Activated CD8-positive, alpha-beta memory T cell treated with anti-CD3 and anti-CD28 coated beads, Interleukin-2, amount 50 U/mL, for 24 hours (primary cell): ENCODE measurements around the gene LPXN.

ENCODE experiments used
- DNase-seq: peaks from one replicate; pipeline ENCODE4 v3.0.0-alpha.2; 2020; ENCODE audit errors: extremely low read depth

Gene LPXN

GRCh38 chr11:58524232-58525036, 51.2 kb downstream of the LPXN start:
- DNase-seq = no peak

- no peak for DNase-seq
Measured at GRCh38 chr11:58513747-58514367, 61.8 kb downstream of the LPXN start.

- DNase-seq = no peak
Measured at GRCh38 chr11:58511636-58512035, 64.0 kb downstream of the LPXN start.

GRCh38 chr11:58509748-58510147, 65.9 kb downstream of the LPXN start:
- no peak for DNase-seq

DNA sequence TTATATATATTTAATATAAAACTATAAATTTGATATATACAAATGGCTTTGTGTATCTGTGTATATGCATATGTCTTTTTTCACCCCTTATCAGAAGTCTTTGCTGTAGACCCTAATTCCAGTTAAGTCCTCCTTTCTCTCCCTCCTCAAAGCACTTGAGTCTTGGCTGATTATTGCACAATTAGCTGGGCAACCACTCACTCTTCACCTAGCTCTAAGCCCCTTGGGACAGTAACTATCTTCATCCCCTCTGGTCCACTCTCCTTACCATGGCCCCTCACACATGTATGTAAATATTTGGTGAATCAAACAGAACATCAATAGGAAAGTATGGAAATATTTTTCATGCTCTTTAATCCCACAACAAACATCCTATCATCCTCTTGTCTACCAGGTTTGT, 66.8 kb downstream of the LPXN start:
- no peak for DNase-seq

- DNase-seq = no peak
Measured at GRCh38 chr11:58508005-58508404, 67.7 kb downstream of the LPXN start, which contains the start of gene OR5B21. Gene OR5B21 (minus strand): TSS chr11:58508105. CDS start chr11:58508105, 0 bp downstream.

DNA sequence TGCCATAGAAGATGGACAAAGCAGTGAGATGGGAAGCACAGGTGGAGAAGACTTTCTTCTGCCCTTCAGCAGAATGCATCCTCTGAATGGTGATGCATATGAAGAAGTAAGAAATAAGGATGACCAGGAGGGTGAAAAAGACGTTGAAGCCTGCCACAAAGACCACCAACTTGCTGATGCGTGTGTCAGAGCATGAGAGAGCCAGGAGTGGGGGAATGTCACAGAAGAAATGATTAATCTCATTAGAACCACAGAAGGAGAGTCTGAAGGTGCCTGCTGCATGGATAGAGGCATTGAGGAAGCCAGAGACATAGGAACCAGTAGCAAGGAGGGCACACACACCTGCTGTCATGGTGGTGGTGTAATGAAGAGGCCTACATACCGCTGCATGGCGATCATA, 68.3 kb downstream of the LPXN start:
- no peak for DNase-seq

DNA sequence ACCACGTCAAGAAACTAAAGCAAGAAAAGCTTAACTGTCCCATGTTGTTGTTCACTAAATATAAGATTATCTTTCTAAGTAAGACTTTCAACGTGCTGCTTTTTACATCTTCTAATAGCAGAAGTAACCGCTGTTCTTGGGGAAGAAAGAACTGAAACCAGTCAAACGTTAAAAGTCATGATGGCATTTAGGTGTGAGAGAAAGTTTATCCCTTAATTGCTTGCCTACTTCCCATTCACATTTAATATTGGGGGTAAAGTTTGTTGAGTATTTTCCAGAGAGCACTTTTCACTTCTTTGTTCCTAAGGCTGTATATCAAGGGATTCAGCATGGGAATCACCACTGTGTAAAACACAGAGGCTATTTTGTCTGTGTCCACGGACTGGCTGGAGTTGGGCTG, 68.7 kb downstream of the LPXN start:
- no peak for DNase-seq

GRCh38 chr11:58505849-58506248, 69.8 kb downstream of the LPXN start:
- DNase-seq = no peak

DNA sequence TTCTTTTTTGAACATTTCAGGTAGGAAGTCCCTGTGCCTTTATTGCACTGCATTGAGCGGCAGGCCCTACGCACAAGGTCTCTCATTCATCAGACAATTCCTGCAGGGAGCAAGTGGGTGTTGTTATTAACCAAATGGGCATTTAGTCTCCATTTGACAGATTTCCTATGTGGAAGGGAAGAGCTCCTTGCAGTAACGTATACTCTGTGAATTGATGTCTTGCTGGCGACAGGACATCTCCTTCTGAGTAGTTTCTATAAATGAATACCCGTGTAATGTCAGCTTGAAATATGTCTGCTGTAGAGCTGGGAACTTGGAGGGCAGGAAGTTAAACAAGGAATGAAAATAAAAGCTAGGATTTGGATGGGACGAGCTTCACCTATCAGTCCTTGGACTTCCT, 71.4 kb downstream of the LPXN start:
- DNase-seq = no peak

GRCh38 chr11:58503361-58503856, 72.2 kb downstream of the LPXN start:
- DNase-seq = no peak

- no peak for DNase-seq
Measured at GRCh38 chr11:58502004-58502403, 73.7 kb downstream of the LPXN start.

GRCh38 chr11:58498464-58498863, 77.2 kb downstream of the LPXN start:
- no peak for DNase-seq

GRCh38 chr11:58497951-58498350, 77.7 kb downstream of the LPXN start:
- DNase-seq = no peak

DNA sequence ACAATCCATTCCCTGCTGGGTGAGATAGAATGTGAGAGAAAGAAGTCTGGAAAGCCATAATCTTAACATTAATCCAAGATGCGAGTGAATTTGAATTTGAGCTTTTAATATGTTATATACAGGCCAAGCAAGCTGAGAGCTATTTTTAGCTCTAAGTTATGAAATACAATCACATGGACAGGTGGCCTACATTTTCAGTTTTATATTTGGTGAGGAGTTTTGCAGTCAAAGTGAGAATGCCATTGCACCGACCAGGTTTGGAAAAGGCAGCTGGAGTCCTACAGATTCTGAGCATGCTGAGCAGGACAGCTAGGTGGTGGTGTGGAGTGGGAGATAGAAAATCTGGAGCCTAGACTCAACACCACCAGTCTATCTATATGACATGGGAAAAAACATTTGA, 79.8 kb downstream of the LPXN start:
- no peak for DNase-seq

DNA sequence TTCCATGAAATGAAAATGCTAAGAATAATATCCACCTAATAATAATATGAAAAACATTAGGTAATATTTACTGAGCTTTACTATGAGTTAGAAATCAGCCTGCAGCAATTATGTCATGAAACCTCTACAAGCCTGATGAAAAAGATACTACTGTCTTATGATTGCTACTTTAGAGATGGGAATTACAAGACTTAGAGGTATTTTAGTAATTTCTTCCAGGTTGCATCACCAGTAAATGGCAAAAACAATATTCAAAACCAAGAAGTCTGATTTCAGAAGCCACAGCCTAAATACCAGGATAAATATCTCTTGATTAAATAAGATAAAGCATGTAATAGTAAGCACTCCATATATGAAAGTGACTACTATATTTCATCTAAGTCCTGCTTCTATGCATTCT, 81.6 kb downstream of the LPXN start:
- no peak for DNase-seq

DNA sequence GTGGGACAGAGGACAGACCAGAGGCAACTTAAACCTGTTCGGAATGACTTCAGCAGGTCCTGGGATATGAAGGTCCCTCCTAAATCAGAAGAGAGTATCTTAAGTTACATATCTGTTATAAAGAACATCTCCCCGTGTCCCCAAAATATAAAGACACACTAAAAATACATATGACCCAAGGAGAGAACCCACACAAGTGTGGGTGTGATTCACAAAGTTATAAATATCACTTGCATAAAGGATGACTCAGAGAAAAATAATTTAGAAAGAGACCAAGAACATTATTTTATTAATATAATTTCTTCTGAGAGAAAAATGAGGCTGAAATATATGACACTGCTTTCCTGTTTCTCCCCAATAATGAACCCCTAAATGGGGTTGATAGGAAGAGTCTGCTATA, 82.0 kb downstream of the LPXN start:
- no peak for DNase-seq

- DNase-seq = no peak
Measured at GRCh38 chr11:58490827-58491226, 84.8 kb downstream of the LPXN start.

GRCh38 chr11:58487170-58487569, 88.5 kb downstream of the LPXN start:
- DNase-seq = no peak

- no peak for DNase-seq
Measured at GRCh38 chr11:58485961-58486360, 89.7 kb downstream of the LPXN start.
